Smooth muscle cell (in vitro differentiated cells): Measurements from ENCODE around the gene CIB4. TPM values are rescaled to one million over a fixed set of nuclear protein-coding genes. Genes with fewer than 3 reads are reported as not detected.

Experiments
- DNase-seq: peaks from one replicate; lab custom pipeline; 2025; ENCODE audit not compliant: unreplicated experiment; lab: John Stamatoyannopoulos, UW
- H2AFZ ChIP-seq: fragments of 200-600 bp; sonication (generic); 2 replicates; pipeline ENCODE4 v1.6.0; 2016; ENCODE audit warnings: antibody characterized with exemption, low read depth, mild to moderate bottlenecking
- H3F3A ChIP-seq: fragments of 200-600 bp; sonication (generic); 2 replicates; pipeline ENCODE4 v1.6.0; 2017; ENCODE audit warnings: antibody characterized with exemption, low read depth
- H3K27ac ChIP-seq: fragments of 200-600 bp; sonication (generic); 2 replicates; pipeline ENCODE4 v1.5.1; 2016; ENCODE audit warnings: low read depth, mild to moderate bottlenecking
- H3K27me3 ChIP-seq: fragments of 200-600 bp; sonication (generic); 2 replicates; pipeline ENCODE4 v1.6.1; 2016; ENCODE audit warnings: low read depth, mild to moderate bottlenecking
- H3K36me3 ChIP-seq: fragments of 200-600 bp; sonication (generic); 2 replicates; pipeline ENCODE4 v1.5.1; 2016; ENCODE audit warnings: low read depth
- H3K4me1 ChIP-seq: fragments of 200-600 bp; sonication (generic); 2 replicates; pipeline ENCODE4 v1.5.1; 2016; ENCODE audit warnings: low read depth
- H3K4me2 ChIP-seq: fragments of 200-600 bp; sonication (generic); 2 replicates; pipeline ENCODE4 v1.6.0; 2016; ENCODE audit warnings: mild to moderate bottlenecking
- H3K4me3 ChIP-seq: fragments of 200-600 bp; sonication (generic); 2 replicates; pipeline ENCODE4 v1.5.1; 2016; ENCODE audit warnings: mild to moderate bottlenecking
- H3K79me2 ChIP-seq: fragments of 200-600 bp; sonication (generic); 2 replicates; pipeline ENCODE4 v1.6.0; 2016; ENCODE audit warnings: low read depth, mild to moderate bottlenecking
- H3K9ac ChIP-seq: fragments of 200-600 bp; sonication (generic); 2 replicates; pipeline ENCODE4 v1.6.0; 2016; ENCODE audit warnings: low read depth
- H3K9me3 ChIP-seq: fragments of 200-600 bp; sonication (generic); replicated peaks from 2 replicates; pipeline ENCODE4 v1.5.1; 2016; ENCODE audit warnings: low read depth
- H4K20me1 ChIP-seq: fragments of 200-600 bp; sonication (generic); 2 replicates; pipeline ENCODE4 v1.6.0; 2016; ENCODE audit warnings: low read depth
- WGBS: methylation state at CpG from one replicate; pipeline ENCODE4 v1.1.7; 2016; ENCODE audit warnings: low lambda C conversion rate; 5-methylcytosine and 5-hydroxymethylcytosine counted together
- polyA plus RNA-seq: library from polyadenylated mRNA; unstranded; fragments of >200 nt; fragmentation: Nextera tagmentation; extraction: Ambion mirVana; gene quantifications from 2 replicates; pipeline ENCODE4 v1.2.1, GENCODE V29; 2016
- total RNA-seq: library from RNA; depleted of rRNA; stranded (reverse); fragments of >200 nt; gene quantifications from 2 replicates; pipeline ENCODE4 v1.2.3, GENCODE V29; 2014
- TF ChIP-seq, protein P1 (sequence below): fragments of 200-600 bp; sonication (generic); IDR thresholded peaks from 2 replicates; pipeline ENCODE4 v1.5.1; 2017; ENCODE audit warnings: borderline replicate concordance, mild to moderate bottlenecking, antibody characterized with exemption; ENCODE audit not compliant: insufficient read depth, poor library complexity, severe bottlenecking

The CIB4 gene
- total and polyA plus RNA-seq, 2 experiments from 2014 or later, result not detected

DNA sequence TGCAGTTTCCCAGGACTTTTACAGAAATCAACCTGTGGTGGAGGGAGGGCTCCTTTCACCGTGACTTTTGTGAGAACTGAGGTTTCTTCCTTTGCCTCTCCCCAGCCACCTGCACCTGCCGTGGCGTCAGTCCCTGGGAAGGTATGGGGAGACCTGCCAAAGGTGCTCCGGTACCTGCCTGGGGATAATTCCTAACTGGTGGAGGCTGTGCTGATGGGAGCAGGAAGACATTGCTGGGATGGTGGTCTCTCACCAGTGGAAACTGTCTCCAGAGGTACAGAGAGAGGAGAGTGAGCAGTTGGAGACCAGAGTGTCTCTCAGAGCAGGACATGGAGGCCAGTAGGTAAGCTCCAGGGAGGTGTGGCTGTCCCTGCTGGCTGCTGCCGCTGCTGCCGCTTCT lies 52.6 kb downstream of the CIB4 start:
- Histone ChIP-seq H3F3A (no peaks in the 10 kb centered on the region), H3K4me3 (no peak overlapping the region), H4K20me1 (no peaks in the 10 kb centered on the region), H3K4me1 (no peaks in the 10 kb centered on the region), H3K9ac (no peak overlapping the region), H3K27me3 (peaks cover 18% of the 10 kb centered on the region), H3K27ac (no peak overlapping the region), H3K4me2 (no peak overlapping the region), H3K9me3 (no peaks in the 10 kb centered on the region), H3K79me2 (no peaks in the 10 kb centered on the region), H3K36me3 (no peaks in the 10 kb centered on the region), H2AFZ (no peak overlapping the region)
- WGBS, result 85% methylated on average over 5 of the region's 6 CpGs
- TF ChIP-seq, protein P1, sequence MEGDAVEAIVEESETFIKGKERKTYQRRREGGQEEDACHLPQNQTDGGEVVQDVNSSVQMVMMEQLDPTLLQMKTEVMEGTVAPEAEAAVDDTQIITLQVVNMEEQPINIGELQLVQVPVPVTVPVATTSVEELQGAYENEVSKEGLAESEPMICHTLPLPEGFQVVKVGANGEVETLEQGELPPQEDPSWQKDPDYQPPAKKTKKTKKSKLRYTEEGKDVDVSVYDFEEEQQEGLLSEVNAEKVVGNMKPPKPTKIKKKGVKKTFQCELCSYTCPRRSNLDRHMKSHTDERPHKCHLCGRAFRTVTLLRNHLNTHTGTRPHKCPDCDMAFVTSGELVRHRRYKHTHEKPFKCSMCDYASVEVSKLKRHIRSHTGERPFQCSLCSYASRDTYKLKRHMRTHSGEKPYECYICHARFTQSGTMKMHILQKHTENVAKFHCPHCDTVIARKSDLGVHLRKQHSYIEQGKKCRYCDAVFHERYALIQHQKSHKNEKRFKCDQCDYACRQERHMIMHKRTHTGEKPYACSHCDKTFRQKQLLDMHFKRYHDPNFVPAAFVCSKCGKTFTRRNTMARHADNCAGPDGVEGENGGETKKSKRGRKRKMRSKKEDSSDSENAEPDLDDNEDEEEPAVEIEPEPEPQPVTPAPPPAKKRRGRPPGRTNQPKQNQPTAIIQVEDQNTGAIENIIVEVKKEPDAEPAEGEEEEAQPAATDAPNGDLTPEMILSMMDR, result no peak
- DNase-seq, result no peak

GRCh38 chr2:26587994-26588393 lies 53.2 kb downstream of the CIB4 start:
- H3K27me3 ChIP-seq, result peaks cover 18% of the 10 kb centered on the region
- H3K27ac ChIP-seq, result no peak overlapping the region
- no peaks in the 10 kb centered on the region for H3K79me2 ChIP-seq
- no peak overlapping the region for H3K9ac ChIP-seq
- H3K4me1 ChIP-seq, result no peaks in the 10 kb centered on the region
- TF ChIP-seq, protein P1, result no peak
- no peak overlapping the region for H3K4me2 ChIP-seq
- no peaks in the 10 kb centered on the region for H3K36me3 ChIP-seq
- no peaks in the 10 kb centered on the region for H4K20me1 ChIP-seq
- no peak overlapping the region for H2AFZ ChIP-seq
- 83% methylated on average over 5 of the region's 5 CpGs for WGBS
- H3F3A ChIP-seq, result no peaks in the 10 kb centered on the region
- no peak for DNase-seq
- no peak overlapping the region for H3K4me3 ChIP-seq
- no peaks in the 10 kb centered on the region for H3K9me3 ChIP-seq

DNA sequence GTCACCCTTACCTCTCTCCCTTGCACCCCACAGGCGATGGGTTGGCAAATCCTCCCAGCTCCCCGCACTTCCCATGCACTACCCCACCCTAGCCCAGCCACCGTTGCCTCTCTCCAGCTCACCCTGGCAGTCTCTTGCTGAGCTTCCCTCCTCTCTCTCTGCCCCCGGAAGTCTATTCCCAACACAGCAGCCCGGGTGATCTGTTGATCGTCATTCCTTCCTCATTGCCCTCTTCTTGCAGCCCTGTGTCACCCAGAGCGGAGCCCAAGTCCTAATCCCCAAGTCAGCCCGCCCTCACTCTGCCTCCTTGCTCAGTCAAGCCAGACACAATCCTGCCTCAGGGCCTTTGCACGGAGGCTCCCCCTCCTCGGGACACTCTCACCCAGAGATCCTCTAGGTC lies 55.2 kb downstream of the CIB4 start:
- no peak for DNase-seq
- 50% methylated on average over 10 of the region's 10 CpGs for whole genome bisulfite sequencing
- H3K4me3 ChIP-seq, result no peak overlapping the region

GRCh38 chr2:26585100-26585499 lies 56.1 kb downstream of the CIB4 start:
- peaks cover 18% of the 10 kb centered on the region for H3K27me3 ChIP-seq
- H3K79me2 ChIP-seq, result no peaks in the 10 kb centered on the region
- no peak overlapping the region for H3K27ac ChIP-seq
- H3F3A ChIP-seq, result no peaks in the 10 kb centered on the region
- WGBS, result 94% methylated on average over 8 of the region's 8 CpGs
- H3K4me1 ChIP-seq, result no peaks in the 10 kb centered on the region
- H3K9ac ChIP-seq, result no peak overlapping the region
- TF ChIP-seq, protein P1, result no peak
- H4K20me1 ChIP-seq, result no peaks in the 10 kb centered on the region
- no peak overlapping the region for H3K4me3 ChIP-seq
- no peaks in the 10 kb centered on the region for H3K36me3 ChIP-seq
- H3K9me3 ChIP-seq, result no peaks in the 10 kb centered on the region
- DNase-seq, result no peak
- H2AFZ ChIP-seq, result no peak overlapping the region
- H3K4me2 ChIP-seq, result no peak overlapping the region

More for the DNA sequence above, 55.2 kb downstream of the CIB4 start:
- Histone ChIP-seq H3K27ac (no peak overlapping the region), H4K20me1 (no peaks in the 10 kb centered on the region), H3K9me3 (no peaks in the 10 kb centered on the region), H3K9ac (no peak overlapping the region), H3K27me3 (peaks cover 18% of the 10 kb centered on the region), H3K4me2 (no peak overlapping the region), H3K79me2 (no peaks in the 10 kb centered on the region), H3F3A (no peaks in the 10 kb centered on the region), H3K4me1 (no peaks in the 10 kb centered on the region), H3K36me3 (no peaks in the 10 kb centered on the region), H2AFZ (no peak overlapping the region)
- TF ChIP-seq, protein P1, result no peak
